ENCODE data around the gene SH2D3C.
A peak's percentile ranks its signal among the peaks of the same experiment; 100 is the strongest.

Gene SH2D3C

DNA sequence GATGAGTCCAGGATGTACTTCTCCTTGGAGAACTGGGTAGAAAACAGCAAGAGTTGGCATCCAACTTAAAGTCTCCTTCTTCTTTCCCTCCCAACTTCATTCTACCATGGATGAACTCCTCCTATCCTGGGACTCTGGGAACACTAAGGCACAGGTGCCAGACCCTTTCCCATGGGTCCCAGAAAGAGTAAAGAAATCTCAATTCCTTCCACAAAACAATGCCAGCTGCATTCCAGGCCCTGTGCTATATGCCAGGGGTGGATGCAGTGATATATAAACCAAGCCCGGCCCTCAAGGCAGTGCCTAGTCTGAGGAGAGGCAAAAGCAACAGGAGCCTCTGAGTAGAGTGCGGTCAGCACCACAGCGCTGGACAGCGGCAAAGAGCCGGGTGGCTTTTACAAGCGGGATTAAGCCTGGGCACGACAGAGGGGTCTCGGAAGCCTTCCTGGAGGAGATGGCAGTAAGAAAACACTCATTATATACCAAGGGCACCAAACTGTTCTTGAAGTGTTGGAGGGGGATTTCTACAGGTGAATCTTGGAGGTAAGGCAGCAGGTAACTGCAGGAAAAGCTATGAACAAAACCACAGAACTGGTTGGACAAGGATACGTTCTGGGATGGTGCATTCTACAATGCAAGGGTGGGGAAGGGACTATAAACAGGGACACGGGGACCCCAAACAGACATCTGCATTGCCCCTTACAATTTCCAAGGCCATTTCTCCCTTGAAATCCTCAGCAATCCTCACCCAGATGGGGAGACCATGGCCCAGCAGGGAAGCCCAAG lies 27.0 kb downstream of the SH2D3C start:
- Mint-ChIP-seq H3K4me3 (no peak overlapping the region), H3K36me3 (peaks cover 39% of the 10 kb centered on the region), H3K4me1 (peaks cover 11% of the 10 kb centered on the region), H3K9me3 (no peaks in the 10 kb centered on the region), H3K27me3 (no peaks in the 10 kb centered on the region), H3K27ac (no peak overlapping the region)
- ATAC-seq = no peak

DNA sequence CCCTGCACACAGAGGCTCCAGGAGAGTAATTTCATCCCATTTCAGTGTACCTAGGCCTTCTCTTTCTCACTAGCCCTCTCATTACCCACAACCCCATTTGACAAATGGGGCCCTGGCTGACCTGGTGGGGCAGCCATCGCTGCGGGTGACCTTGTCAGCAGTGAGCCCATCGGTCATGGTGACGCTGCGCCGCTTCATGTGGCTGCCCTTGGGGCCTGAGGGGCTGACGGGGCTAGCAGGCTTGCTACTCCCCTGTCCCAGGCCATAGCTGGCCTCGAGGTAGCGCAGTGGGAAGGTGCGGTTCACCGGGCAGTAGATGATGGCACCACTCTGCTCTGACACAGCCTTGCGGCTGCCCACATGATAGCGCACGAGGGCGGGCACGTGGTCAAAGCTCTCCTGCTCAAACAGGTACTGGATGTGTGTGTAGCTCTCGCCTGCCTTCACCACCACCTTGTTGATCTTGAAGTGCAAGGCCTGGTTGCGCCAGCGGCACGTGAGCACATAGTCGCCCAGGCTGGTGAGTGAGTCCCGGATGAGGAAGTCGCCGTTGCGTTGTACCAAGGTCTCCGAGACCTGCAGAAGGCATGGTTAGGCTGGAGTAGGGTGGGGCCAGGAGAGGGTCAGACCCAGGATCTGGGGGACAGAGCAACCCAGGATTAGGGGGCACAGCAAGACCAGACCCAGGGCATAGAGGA lies 29.2 kb downstream of the SH2D3C start:
- Mint-ChIP-seq H3K36me3 (peaks cover 45% of the 10 kb centered on the region), H3K27ac (no peak overlapping the region)

GRCh38 chr9:127746959-127747569 lies 31.4 kb downstream of the SH2D3C start:
- H3K4me3 Mint-ChIP-seq = no peak overlapping the region
- no peak overlapping the region for H3K27ac Mint-ChIP-seq
- no peaks in the 10 kb centered on the region for H3K9me3 Mint-ChIP-seq
- no peaks in the 10 kb centered on the region for H3K4me1 Mint-ChIP-seq
- H3K27me3 Mint-ChIP-seq = no peaks in the 10 kb centered on the region
- peaks cover 48% of the 10 kb centered on the region for H3K36me3 Mint-ChIP-seq
- ATAC-seq = no peak

More for the DNA sequence above, 29.2 kb downstream of the SH2D3C start:
- H3K4me3 Mint-ChIP-seq = no peak overlapping the region
- no peaks in the 10 kb centered on the region for H3K9me3 Mint-ChIP-seq
- ATAC-seq = no peak
- H3K27me3 Mint-ChIP-seq = no peaks in the 10 kb centered on the region
- peaks cover 11% of the 10 kb centered on the region for H3K4me1 Mint-ChIP-seq

- Mint-ChIP-seq H3K36me3 (peaks cover 44% of the 10 kb centered on the region), H3K4me3 (no peak overlapping the region), H3K27me3 (no peaks in the 10 kb centered on the region), H3K27ac (no peak overlapping the region), H3K4me1 (no peaks in the 10 kb centered on the region), H3K9me3 (no peaks in the 10 kb centered on the region)
- no peak for ATAC-seq
Measured at GRCh38 chr9:127744398-127745110, 33.9 kb downstream of the SH2D3C start.

DNA sequence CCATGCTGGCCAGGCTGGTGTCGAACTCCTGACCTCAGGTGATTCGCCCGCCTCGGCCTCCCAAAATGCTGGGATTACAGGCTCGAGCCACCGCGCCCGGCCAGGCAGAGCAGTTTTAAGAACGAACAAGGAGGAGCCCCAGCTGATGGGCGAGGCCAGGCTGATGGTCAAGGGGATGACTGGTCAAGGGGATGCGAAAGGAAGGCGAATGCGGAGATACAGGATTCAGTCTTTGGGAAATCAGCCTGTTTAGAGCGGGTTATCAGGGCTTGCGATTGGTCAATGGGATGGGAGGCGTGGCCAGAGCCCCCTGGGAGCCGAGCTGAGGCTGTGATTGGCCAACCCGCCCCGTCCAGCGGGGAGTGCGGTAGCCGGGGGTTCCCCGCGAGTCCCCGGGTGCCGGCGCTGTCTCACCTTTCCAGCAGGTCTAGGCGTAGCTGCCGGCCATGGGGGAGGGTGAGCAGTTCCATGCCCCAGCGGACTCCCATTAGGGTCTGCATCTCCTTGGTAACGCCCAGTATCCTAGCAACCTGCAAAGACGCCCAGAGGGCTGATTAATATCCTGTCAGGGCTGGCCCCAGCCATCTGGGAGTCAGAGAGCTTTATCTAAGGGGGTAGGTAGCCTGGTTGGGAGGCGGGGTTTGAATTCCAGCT lies 35.9 kb downstream of the SH2D3C start:
- no peak for ATAC-seq
- Mint-ChIP-seq H3K27ac (no peak overlapping the region), H3K4me3 (no peak overlapping the region)

GRCh38 chr9:127741831-127742434 lies 36.5 kb downstream of the SH2D3C start:
- H3K9me3 Mint-ChIP-seq = no peaks in the 10 kb centered on the region
- no peak overlapping the region for H3K4me3 Mint-ChIP-seq
- no peaks in the 10 kb centered on the region for H3K4me1 Mint-ChIP-seq
- no peaks in the 10 kb centered on the region for H3K27me3 Mint-ChIP-seq
- ATAC-seq = no peak
- peaks cover 43% of the 10 kb centered on the region for H3K36me3 Mint-ChIP-seq
- H3K27ac Mint-ChIP-seq = no peak overlapping the region

More for the DNA sequence above, 35.9 kb downstream of the SH2D3C start:
- no peaks in the 10 kb centered on the region for H3K27me3 Mint-ChIP-seq
- H3K9me3 Mint-ChIP-seq = no peaks in the 10 kb centered on the region
- H3K4me1 Mint-ChIP-seq = no peaks in the 10 kb centered on the region
- peaks cover 49% of the 10 kb centered on the region for H3K36me3 Mint-ChIP-seq

- H3K36me3 Mint-ChIP-seq = peaks cover 35% of the 10 kb centered on the region
- no peaks in the 10 kb centered on the region for H3K27me3 Mint-ChIP-seq
- H3K27ac Mint-ChIP-seq = peak overlapping the region; percentile 41
- H3K9me3 Mint-ChIP-seq = no peaks in the 10 kb centered on the region
- ATAC-seq = no peak
- no peak overlapping the region for H3K4me3 Mint-ChIP-seq
- H3K4me1 Mint-ChIP-seq = no peaks in the 10 kb centered on the region
Measured at GRCh38 chr9:127739614-127740330, 38.7 kb downstream of the SH2D3C start.

- no peaks in the 10 kb centered on the region for H3K27me3 Mint-ChIP-seq
Measured at GRCh38 chr9:127738666-127739065, 39.8 kb downstream of the SH2D3C start.

DNA sequence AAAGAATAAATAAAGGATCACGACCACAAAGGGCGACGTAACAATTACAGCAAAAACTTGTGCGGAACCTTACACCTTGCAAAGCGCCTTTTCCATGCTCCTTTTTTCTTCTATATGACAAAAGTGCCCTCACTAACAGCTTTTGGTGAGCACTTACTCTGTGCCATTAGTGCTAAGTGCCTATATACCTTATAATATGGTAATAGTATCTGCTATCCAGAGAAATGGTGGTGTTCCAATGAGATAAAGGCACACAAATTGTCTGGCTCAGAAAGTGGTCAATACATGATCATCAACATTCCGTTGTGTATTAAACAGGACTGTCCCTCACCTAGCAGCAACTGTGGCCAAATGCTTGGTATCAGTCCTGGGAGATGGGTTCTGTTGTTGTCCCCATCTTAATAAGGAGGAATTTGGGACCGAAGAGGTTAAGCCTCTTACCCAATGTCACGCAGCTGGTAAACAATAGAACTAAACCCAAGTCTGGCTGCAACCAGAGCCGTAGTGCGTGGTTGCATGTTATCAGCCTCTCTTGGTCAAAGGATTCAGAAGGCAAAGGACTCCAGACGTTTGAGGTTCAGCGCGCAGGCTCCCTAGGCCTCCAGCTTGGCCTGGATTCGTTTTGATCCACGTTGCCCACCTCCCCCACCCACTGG lies 42.8 kb downstream of the SH2D3C start:
- peaks cover 11% of the 10 kb centered on the region for H3K4me1 Mint-ChIP-seq
- H3K27ac Mint-ChIP-seq = peak overlapping the region; percentile 20
- peaks cover 27% of the 10 kb centered on the region for H3K36me3 Mint-ChIP-seq
- no peaks in the 10 kb centered on the region for H3K27me3 Mint-ChIP-seq
- no peaks in the 10 kb centered on the region for H3K9me3 Mint-ChIP-seq
- peak overlapping the region; percentile 77 for H3K4me3 Mint-ChIP-seq
- no peak for ATAC-seq

More at GRCh38 chr9:127738666-127739065, 39.8 kb downstream of the SH2D3C start:
- Mint-ChIP-seq H3K4me3 (no peak overlapping the region), H3K27ac (no peak overlapping the region), H3K4me1 (peaks cover 8% of the 10 kb centered on the region), H3K9me3 (no peaks in the 10 kb centered on the region), H3K36me3 (peaks cover 33% of the 10 kb centered on the region)
- no peak for ATAC-seq

DNA sequence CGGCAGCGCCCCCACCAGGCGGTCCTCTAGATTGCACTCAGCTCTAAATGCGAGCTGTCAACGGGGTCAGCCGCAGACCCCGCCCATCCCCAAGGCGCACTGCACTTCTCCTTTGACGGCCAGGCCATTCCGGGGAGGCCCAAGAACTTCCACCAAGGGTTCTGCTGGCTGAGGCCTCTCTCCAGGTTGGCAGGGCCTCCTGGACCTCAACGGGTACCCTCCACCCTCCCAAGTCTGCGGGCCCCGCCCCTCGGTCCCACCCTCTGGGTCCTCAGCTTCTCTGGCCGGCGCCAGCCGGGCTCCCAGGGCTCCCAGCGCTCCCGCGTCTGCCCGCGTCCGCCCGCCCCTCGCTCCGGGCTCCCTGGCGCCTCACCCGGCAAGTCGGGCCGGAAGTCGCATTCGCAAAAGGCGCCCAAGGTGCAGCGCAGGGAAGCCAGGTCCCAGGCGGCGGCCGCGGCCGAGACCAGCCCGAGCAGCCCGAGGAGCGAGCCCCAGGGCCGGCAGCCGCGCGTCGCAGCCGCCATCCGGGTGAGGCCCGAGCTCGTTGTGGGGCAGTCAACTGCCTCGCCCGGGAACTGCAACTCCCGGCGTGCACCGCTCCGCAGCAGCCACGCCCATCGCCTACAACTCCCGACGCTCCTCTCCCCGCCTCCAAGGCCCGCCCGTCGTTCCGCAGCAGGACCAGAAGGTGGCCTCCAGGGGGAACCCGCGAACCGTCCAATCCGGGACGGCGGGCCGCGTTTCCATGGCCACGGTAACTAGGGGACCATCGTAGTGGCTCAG lies 43.5 kb downstream of the SH2D3C start, which contains the start of gene TOR2A:
Gene TOR2A (minus strand): TSS at position 548 of the 783 bp plus-strand sequence. CDS start 24 bp downstream, at position 524.
- Mint-ChIP-seq H3K9me3 (no peaks in the 10 kb centered on the region), H3K36me3 (peaks cover 27% of the 10 kb centered on the region), H3K4me3 (peak within 1 kb of the TSS; percentile 77), H3K27ac (peak within 1 kb of the TSS; percentile 20), H3K27me3 (no peaks in the 10 kb centered on the region), H3K4me1 (peaks cover 11% of the 10 kb centered on the region)
- peak; percentile 97 for ATAC-seq

GRCh38 chr9:127734247-127734746 lies 44.2 kb downstream of the SH2D3C start:
- H3K9me3 Mint-ChIP-seq = no peaks in the 10 kb centered on the region
- no peak for ATAC-seq
- H3K4me1 Mint-ChIP-seq = peaks cover 11% of the 10 kb centered on the region
- peak overlapping the region; percentile 77 for H3K4me3 Mint-ChIP-seq
- no peaks in the 10 kb centered on the region for H3K27me3 Mint-ChIP-seq
- peaks cover 23% of the 10 kb centered on the region for H3K36me3 Mint-ChIP-seq
- H3K27ac Mint-ChIP-seq = peak overlapping the region; percentile 20

GRCh38 chr9:127733614-127734013 lies 44.9 kb downstream of the SH2D3C start:
- H3K27ac Mint-ChIP-seq = peak overlapping the region; percentile 20
- H3K4me3 Mint-ChIP-seq = peak overlapping the region; percentile 63
- H3K4me1 Mint-ChIP-seq = peaks cover 11% of the 10 kb centered on the region
- H3K9me3 Mint-ChIP-seq = no peaks in the 10 kb centered on the region
- no peaks in the 10 kb centered on the region for H3K27me3 Mint-ChIP-seq
- ATAC-seq = no peak
- peaks cover 17% of the 10 kb centered on the region for H3K36me3 Mint-ChIP-seq
